SK-N-SH treated with all-trans-retinoic acid at 6 μM for 48 hours (cell line): ENCODE data around the gene MYH11.
A peak's percentile ranks its signal among the peaks of the same experiment; 100 is the strongest.

Source experiments
- ATAC-seq: fragments of 200-7000 bp; cut with Tn5 transposase; 3 replicates; pipeline ENCODE4 v1.9.1; 2020; ENCODE audit warnings: mild to moderate bottlenecking, moderate library complexity
- ARNTL ChIP-seq: fragments of 450-650 bp; formaldehyde crosslinking; IDR thresholded peaks from 2 replicates; pipeline ENCODE4 v1.5.0; 2020; ENCODE audit warnings: low read depth, mild to moderate bottlenecking, moderate library complexity, borderline replicate concordance
- BACH2 ChIP-seq: fragments of 250-450 bp; sonication (Bioruptor Pico); IDR thresholded peaks from 2 replicates; pipeline ENCODE4 v1.9.0; 2021; ENCODE audit warnings: mild to moderate bottlenecking, borderline replicate concordance
- CREB5 ChIP-seq: fragments of 250-450 bp; sonication (Bioruptor Pico); IDR thresholded peaks from 2 replicates; pipeline ENCODE4 v1.5.1; 2020; ENCODE audit warnings: low read depth, mild to moderate bottlenecking, moderate library complexity
- CSDC2 ChIP-seq: fragments of 250-450 bp; sonication (Bioruptor Pico); IDR thresholded peaks from 2 replicates; pipeline ENCODE4 v1.5.0; 2020; ENCODE audit warnings: mild to moderate bottlenecking, moderate library complexity
- GLIS3 ChIP-seq: fragments of 250-450 bp; sonication (Bioruptor Pico); IDR thresholded peaks from 2 replicates; pipeline ENCODE4 v1.5.0; 2020; ENCODE audit warnings: mild to moderate bottlenecking, moderate library complexity
- ISL1 ChIP-seq: fragments of 250-450 bp; sonication (Bioruptor Pico); IDR thresholded peaks from 2 replicates; pipeline ENCODE4 v2.1.2; 2022; ENCODE audit warnings: mild to moderate bottlenecking, moderate library complexity
- OSR1 ChIP-seq: fragments of 250-450 bp; sonication (Bioruptor Pico); IDR thresholded peaks from 2 replicates; pipeline ENCODE4 v1.8.0; 2022; ENCODE audit warnings: moderate library complexity, mild to moderate bottlenecking, inconsistent platforms
- PATZ1 ChIP-seq: fragments of 250-450 bp; sonication (Bioruptor Pico); IDR thresholded peaks from 2 replicates; pipeline ENCODE4 v1.8.0; 2020; ENCODE audit warnings: mild to moderate bottlenecking, moderate library complexity, borderline replicate concordance
- POU6F1 ChIP-seq: fragments of 250-450 bp; sonication (Bioruptor Pico); IDR thresholded peaks from 2 replicates; pipeline ENCODE4 v1.8.0; 2021; ENCODE audit warnings: low read depth, mild to moderate bottlenecking, moderate library complexity, borderline replicate concordance
- PPARA ChIP-seq: fragments of 250-450 bp; sonication (Bioruptor Pico); IDR thresholded peaks from 2 replicates; pipeline ENCODE4 v1.5.0; 2020; ENCODE audit warnings: mild to moderate bottlenecking, borderline replicate concordance
- RARB ChIP-seq: fragments of 250-450 bp; sonication (Bioruptor Pico); IDR thresholded peaks from 2 replicates; pipeline ENCODE4 v1.8.0; 2021; ENCODE audit warnings: mild to moderate bottlenecking, moderate library complexity
- SNAI2 ChIP-seq: fragments of 250-450 bp; sonication (Bioruptor Pico); IDR thresholded peaks from 2 replicates; pipeline ENCODE4 v1.5.0; 2020; ENCODE audit warnings: mild to moderate bottlenecking, moderate library complexity
- TCF4 ChIP-seq: fragments of 250-450 bp; sonication (Bioruptor Pico); IDR thresholded peaks from 2 replicates; pipeline ENCODE4 v1.8.0; 2021; ENCODE audit warnings: mild to moderate bottlenecking, moderate library complexity, borderline replicate concordance
- TOX ChIP-seq: fragments of 250-450 bp; sonication (Bioruptor Pico); IDR thresholded peaks from 2 replicates; pipeline ENCODE4 v1.8.0; 2021; ENCODE audit warnings: mild to moderate bottlenecking, moderate library complexity, borderline replicate concordance
- TSHZ2 ChIP-seq: fragments of 250-450 bp; sonication (Bioruptor Pico); IDR thresholded peaks from 2 replicates; pipeline ENCODE4 v1.5.0; 2020; ENCODE audit warnings: mild to moderate bottlenecking, moderate library complexity
- ZC3H10 ChIP-seq: fragments of 250-450 bp; sonication (Bioruptor Pico); IDR thresholded peaks from 2 replicates; pipeline ENCODE4 v1.5.1; 2021; ENCODE audit warnings: mild to moderate bottlenecking, moderate library complexity
- ZFP3 ChIP-seq: fragments of 250-450 bp; sonication (Bioruptor Pico); IDR thresholded peaks from 2 replicates; pipeline ENCODE4 v1.5.0; 2020; ENCODE audit warnings: mild to moderate bottlenecking, moderate library complexity
- ZFP30 ChIP-seq: fragments of 450-650 bp; formaldehyde crosslinking; IDR thresholded peaks from 2 replicates; pipeline ENCODE4 v1.5.0; 2022; ENCODE audit warnings: mild to moderate bottlenecking, moderate library complexity
- ZNF565 ChIP-seq: fragments of 450-650 bp; formaldehyde crosslinking; conservative IDR thresholded peaks from 2 replicates; pipeline ENCODE4 v1.5.0; 2020; ENCODE audit warnings: low read depth, mild to moderate bottlenecking, moderate library complexity
- ZNF70 ChIP-seq: fragments of 450-650 bp; formaldehyde crosslinking; IDR thresholded peaks from 2 replicates; pipeline ENCODE4 v1.5.0; 2020; ENCODE audit warnings: mild to moderate bottlenecking, moderate library complexity
- ZNF8 ChIP-seq: fragments of 450-650 bp; formaldehyde crosslinking; IDR thresholded peaks from 2 replicates; pipeline ENCODE4 v1.5.0; 2020; ENCODE audit warnings: mild to moderate bottlenecking, moderate library complexity

Gene MYH11

GRCh38 chr16:15894571-15895374, 37.9 kb upstream of the MYH11 start:
- no peak for ATAC-seq
- TF ChIP-seq SNAI2, result no peak
- no peak for TF ChIP-seq ISL1 (CRISPR knock-in tag)
- TF ChIP-seq ZFP30 (CRISPR knock-in tag), result no peak
- TF ChIP-seq BACH2 (CRISPR knock-in tag), result no peak
- TF ChIP-seq CREB5 (CRISPR knock-in tag), result no peak
- TF ChIP-seq PPARA (CRISPR knock-in tag), result no peak
- TF ChIP-seq ZFP3 (CRISPR knock-in tag), result no peak
- TF ChIP-seq TSHZ2 (CRISPR knock-in tag), result no peak
- no peak for TF ChIP-seq ZC3H10 (CRISPR knock-in tag)
- TF ChIP-seq POU6F1 (CRISPR knock-in tag), result no peak
- no peak for TF ChIP-seq TOX (CRISPR knock-in tag)
- no peak for TF ChIP-seq GLIS3 (CRISPR knock-in tag)
- no peak for TF ChIP-seq PATZ1 (CRISPR knock-in tag)
- no peak for TF ChIP-seq ZNF70 (CRISPR knock-in tag)
- no peak for TF ChIP-seq OSR1 (CRISPR knock-in tag)
- no peak for TF ChIP-seq ARNTL (CRISPR knock-in tag)
- no peak for TF ChIP-seq ZNF565

- TF ChIP-seq SNAI2 (no peak), TCF4 (no peak), RARB (CRISPR knock-in tag) (no peak), ZNF8 (CRISPR knock-in tag) (no peak), ZFP30 (CRISPR knock-in tag) (no peak), TOX (CRISPR knock-in tag) (no peak), BACH2 (CRISPR knock-in tag) (no peak), GLIS3 (CRISPR knock-in tag) (no peak), CSDC2 (CRISPR knock-in tag) (no peak), ZFP3 (CRISPR knock-in tag) (no peak), ZC3H10 (CRISPR knock-in tag) (no peak), ZNF565 (no peak)
- no peak for ATAC-seq
Measured at GRCh38 chr16:15891508-15891907, 34.7 kb upstream of the MYH11 start.

- peak; percentile 100 for ATAC-seq
- TF ChIP-seq ZNF8 (CRISPR knock-in tag), result no peak
- no peak for TF ChIP-seq ZFP3 (CRISPR knock-in tag)
- TF ChIP-seq TCF4, result no peak
- no peak for TF ChIP-seq OSR1 (CRISPR knock-in tag)
- no peak for TF ChIP-seq ZNF70 (CRISPR knock-in tag)
- no peak for TF ChIP-seq RARB (CRISPR knock-in tag)
Measured at GRCh38 chr16:15888072-15888976, 31.5 kb upstream of the MYH11 start, which contains the start of gene CEP20. CEP20 (minus strand) TSS chr16:15888603; CDS start chr16:15888585, 18 bp downstream.
